Thoracic aorta (tissue), 2 donors: Measurements from ENCODE around the gene CDKN2A. TPM values are rescaled to one million over a fixed set of nuclear protein-coding genes. Genes with fewer than 3 reads are reported as not detected.

ENCODE experiments used
- ATAC-seq: fragments of 150-250 bp; one replicate; pipeline ENCODE4 v1.8.0; 2017; ENCODE audit warnings: low read depth; ENCODE audit not compliant: insufficient number of reproducible peaks, low FRiP score
- DNase-seq: peaks from one replicate; pipeline ENCODE4 v3.0.0-alpha.2; 2020; ENCODE audit warnings: low spot score
- H3K27ac ChIP-seq, 2 donors: fragments of 200-600 bp; sonication (generic); 1 replicate in 1 of 2; 2 replicates in 1 of 2; pipeline ENCODE4 v1.5.1; 2016; ENCODE audit warnings: mild to moderate bottlenecking in 2 of 2, moderate library complexity in 2 of 2
- H3K27me3 ChIP-seq: fragments of 200-600 bp; sonication (generic); replicated peaks from 2 replicates; pipeline ENCODE4 v1.6.0; 2016; ENCODE audit warnings: mild to moderate bottlenecking; ENCODE audit not compliant: insufficient read depth
- H3K36me3 ChIP-seq: fragments of 200-600 bp; sonication (generic); one replicate; pipeline ENCODE4 v1.5.1; 2016
- H3K4me1 ChIP-seq, 2 donors: fragments of 200-600 bp; sonication (generic); 1 replicate in 1 of 2; 2 replicates in 1 of 2; pipeline versions ENCODE4 v1.5.1 to v1.6.0; 2016; ENCODE audit warnings: low read depth in 2 of 2, mild to moderate bottlenecking in 1 of 2; ENCODE audit not compliant: control insufficient read depth in 1 of 2
- H3K4me3 ChIP-seq: fragments of 200-600 bp; sonication (generic); 2 replicates; pipeline ENCODE4 v1.5.1; 2016; ENCODE audit warnings: mild to moderate bottlenecking
- H3K9me3 ChIP-seq: fragments of 200-600 bp; sonication (generic); 2 replicates; pipeline ENCODE4 v1.5.1; 2016
- total RNA-seq, 2 donors: library from RNA; depleted of rRNA; stranded (reverse); fragments of >200 nt; gene quantifications; one replicate each; pipeline versions ENCODE4 v1.1.0 to v1.2.3, GENCODE V29; 2016
- TF ChIP-seq, protein P1 (sequence below): fragments of 200-600 bp; sonication (generic); IDR thresholded peaks from one replicate; pipeline ENCODE4 v1.5.1; 2019; ENCODE audit warnings: antibody characterized with exemption

CDKN2A gene
- total RNA-seq, 2 donors from 2014 or later: 4.1 to 10.3 TPM

DNA sequence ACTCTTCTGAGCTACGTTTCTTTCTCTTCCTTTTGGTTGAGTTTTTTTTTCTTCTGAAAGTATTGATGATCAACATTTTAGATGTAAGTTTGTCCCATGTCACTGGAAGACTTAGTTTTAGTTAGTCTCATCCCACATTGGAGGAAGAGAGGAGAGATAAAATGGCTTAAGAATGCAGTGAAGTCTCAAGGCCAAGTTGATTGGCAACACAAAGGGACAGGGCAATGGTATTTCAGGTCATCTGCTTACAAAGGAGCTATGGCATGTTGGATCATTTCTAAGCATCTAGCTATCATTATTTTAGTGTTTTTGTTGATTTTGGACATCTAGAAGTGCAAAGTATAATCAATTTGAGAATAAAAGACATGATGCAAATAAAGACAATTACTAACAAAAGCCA, 58.6 kb downstream of the CDKN2A start:
- no peaks in the 10 kb centered on the region for H3K27me3 ChIP-seq
- ATAC-seq: no peak
- TF ChIP-seq, protein P1, sequence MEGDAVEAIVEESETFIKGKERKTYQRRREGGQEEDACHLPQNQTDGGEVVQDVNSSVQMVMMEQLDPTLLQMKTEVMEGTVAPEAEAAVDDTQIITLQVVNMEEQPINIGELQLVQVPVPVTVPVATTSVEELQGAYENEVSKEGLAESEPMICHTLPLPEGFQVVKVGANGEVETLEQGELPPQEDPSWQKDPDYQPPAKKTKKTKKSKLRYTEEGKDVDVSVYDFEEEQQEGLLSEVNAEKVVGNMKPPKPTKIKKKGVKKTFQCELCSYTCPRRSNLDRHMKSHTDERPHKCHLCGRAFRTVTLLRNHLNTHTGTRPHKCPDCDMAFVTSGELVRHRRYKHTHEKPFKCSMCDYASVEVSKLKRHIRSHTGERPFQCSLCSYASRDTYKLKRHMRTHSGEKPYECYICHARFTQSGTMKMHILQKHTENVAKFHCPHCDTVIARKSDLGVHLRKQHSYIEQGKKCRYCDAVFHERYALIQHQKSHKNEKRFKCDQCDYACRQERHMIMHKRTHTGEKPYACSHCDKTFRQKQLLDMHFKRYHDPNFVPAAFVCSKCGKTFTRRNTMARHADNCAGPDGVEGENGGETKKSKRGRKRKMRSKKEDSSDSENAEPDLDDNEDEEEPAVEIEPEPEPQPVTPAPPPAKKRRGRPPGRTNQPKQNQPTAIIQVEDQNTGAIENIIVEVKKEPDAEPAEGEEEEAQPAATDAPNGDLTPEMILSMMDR: no peak

GRCh38 chr9:21933865-21934264, 60.3 kb downstream of the CDKN2A start:
- no peak for ATAC-seq
- no peak overlapping the region for H3K27ac ChIP-seq
- H3K4me1 ChIP-seq: no peaks in the 10 kb centered on the region
- H3K9me3 ChIP-seq: no peaks in the 10 kb centered on the region
- no peak for DNase-seq
- H3K4me3 ChIP-seq: no peak overlapping the region
- H3K36me3 ChIP-seq: no peaks in the 10 kb centered on the region
- TF ChIP-seq, protein P1: no peak
- H3K27me3 ChIP-seq: no peaks in the 10 kb centered on the region

More for the DNA sequence above, 58.6 kb downstream of the CDKN2A start:
- no peaks in the 10 kb centered on the region for H3K4me1 ChIP-seq
- H3K36me3 ChIP-seq: no peaks in the 10 kb centered on the region
- H3K27ac ChIP-seq: no peak overlapping the region
- no peak for DNase-seq
- no peak overlapping the region for H3K4me3 ChIP-seq
- no peaks in the 10 kb centered on the region for H3K9me3 ChIP-seq

- TF ChIP-seq, protein P1: no peak
- no peak overlapping the region for H3K27ac ChIP-seq
- H3K36me3 ChIP-seq: no peaks in the 10 kb centered on the region
- DNase-seq (no peak), ATAC-seq (no peak)
- no peaks in the 10 kb centered on the region for H3K27me3 ChIP-seq
- H3K4me1 ChIP-seq: no peaks in the 10 kb centered on the region
- H3K4me3 ChIP-seq: no peak overlapping the region
- H3K9me3 ChIP-seq: no peaks in the 10 kb centered on the region
These were observed 60.9 kb downstream of the CDKN2A start for GRCh38 chr9:21933281-21933680.

GRCh38 chr9:21931428-21931827, 62.8 kb downstream of the CDKN2A start:
- ATAC-seq: no peak
- no peak overlapping the region for H3K4me3 ChIP-seq
- TF ChIP-seq, protein P1: no peak
- H3K36me3 ChIP-seq: no peaks in the 10 kb centered on the region
- H3K27ac ChIP-seq: no peak overlapping the region
- H3K27me3 ChIP-seq: no peaks in the 10 kb centered on the region
- DNase-seq: no peak
- no peaks in the 10 kb centered on the region for H3K9me3 ChIP-seq
- H3K4me1 ChIP-seq: no peaks in the 10 kb centered on the region

GRCh38 chr9:21927752-21928151, 66.4 kb downstream of the CDKN2A start:
- Histone ChIP-seq H3K27ac (no peak overlapping the region), H3K27me3 (no peaks in the 10 kb centered on the region), H3K4me3 (no peak overlapping the region), H3K9me3 (no peaks in the 10 kb centered on the region), H3K4me1 (no peaks in the 10 kb centered on the region), H3K36me3 (no peaks in the 10 kb centered on the region)
- no peak for DNase-seq
- ATAC-seq: no peak
- TF ChIP-seq, protein P1: no peak
